NCI-H345 treated with DMSO at 0.1 percent for 48 hours (cell line): Measurements from ENCODE around the gene GBA2.

Experiments
- DNase-seq: peaks from one replicate; lab custom pipeline; 2025; ENCODE audit not compliant: unreplicated experiment; lab: John Stamatoyannopoulos, UW

The GBA2 gene

GRCh38 chr9:35748858-35749514 lies at the start of gene GBA2, which contains the start of gene RGP1:
TSS of gene GBA2 (minus strand) at chr9:35749228. CDS start at chr9:35748704, 524 bp downstream.
TSS of gene RGP1 (plus strand) at chr9:35749287. CDS start at chr9:35749756, 469 bp downstream.
- DNase-seq = peak; percentile 39

GRCh38 chr9:35797311-35798109 lies 48.5 kb upstream of the GBA2 start:
- DNase-seq = no peak

- DNase-seq = no peak
These were observed 46.7 kb upstream of the GBA2 start for GRCh38 chr9:35795695-35796094.

GRCh38 chr9:35793461-35793860 lies 44.4 kb upstream of the GBA2 start:
- no peak for DNase-seq

- DNase-seq = no peak
These were observed 43.8 kb upstream of the GBA2 start for GRCh38 chr9:35792826-35793225.

GRCh38 chr9:35792024-35792813 lies 43.2 kb upstream of the GBA2 start:
- no peak for DNase-seq

GRCh38 chr9:35791297-35791921 lies 42.4 kb upstream of the GBA2 start, which contains the start of gene NPR2:
TSS of gene NPR2 (plus strand) at chr9:35791591. CDS start at chr9:35792409, 818 bp downstream.
- DNase-seq = no peak

GRCh38 chr9:35790385-35791296 lies 41.6 kb upstream of the GBA2 start:
- peak; percentile 61 for DNase-seq

- no peak for DNase-seq
These were observed 41.0 kb upstream of the GBA2 start for GRCh38 chr9:35790025-35790384.

- no peak for DNase-seq
These were observed 40.5 kb upstream of the GBA2 start for GRCh38 chr9:35789541-35789940.

GRCh38 chr9:35783418-35783817 lies 34.4 kb upstream of the GBA2 start:
- DNase-seq = no peak

GRCh38 chr9:35781066-35781465 lies 32.0 kb upstream of the GBA2 start:
- no peak for DNase-seq

GRCh38 chr9:35778496-35778895 lies 29.5 kb upstream of the GBA2 start:
- DNase-seq = no peak

GRCh38 chr9:35776018-35776417 lies 27.0 kb upstream of the GBA2 start:
- peak; percentile 90 for DNase-seq

GRCh38 chr9:35774907-35775635 lies 26.0 kb upstream of the GBA2 start:
- peak; percentile 26 for DNase-seq

- no peak for DNase-seq
These were observed 22.9 kb upstream of the GBA2 start for GRCh38 chr9:35771943-35772342.

- DNase-seq = peak; percentile 53
These were observed 22.5 kb upstream of the GBA2 start for GRCh38 chr9:35771534-35771933.

- no peak for DNase-seq
These were observed 22.0 kb upstream of the GBA2 start for GRCh38 chr9:35771075-35771433.

GRCh38 chr9:35769763-35770162 lies 20.7 kb upstream of the GBA2 start:
- no peak for DNase-seq
